Activated CD8-positive, alpha-beta memory T cell treated with anti-CD3 and anti-CD28 coated beads, Interleukin-2, amount 10 ng/mL, durations not matched to agents 7 days and 5 days (primary cell): ENCODE data around the gene DNAH2. TPM values are rescaled to one million over a fixed set of nuclear protein-coding genes. Genes with fewer than 3 reads are reported as not detected.

Source experiments
- ATAC-seq: fragments of 150-1000 bp; cut with Tn5 transposase; one replicate; pipeline ENCODE4 v1.10.0; 2021; ENCODE audit warnings: moderate library complexity
- CTCF ChIA-PET: fragments of 350-600 bp; sonication (Branson Sonifier 250); formaldehyde crosslinking; loops from one replicate; lab custom pipeline; 2021; ENCODE audit warnings: antibody characterized with exemption; lab: Charles Lee
- DNase-seq: peaks from one replicate; pipeline ENCODE4 v3.0.0-alpha.2; 2020
- H3K27ac Mint-ChIP-seq: one replicate; pipeline ENCODE4 v1.8.0; 2021; ENCODE audit warnings: mild to moderate bottlenecking, mixed read lengths
- H3K27me3 Mint-ChIP-seq: one replicate; pipeline ENCODE4 v1.8.0; 2021; ENCODE audit warnings: mixed read lengths
- H3K36me3 Mint-ChIP-seq: one replicate; pipeline ENCODE4 v1.8.0; 2021; ENCODE audit warnings: mild to moderate bottlenecking, mixed read lengths
- H3K4me1 Mint-ChIP-seq: one replicate; pipeline ENCODE4 v1.8.0; 2021; ENCODE audit warnings: mixed read lengths
- H3K4me3 Mint-ChIP-seq: one replicate; pipeline ENCODE4 v1.8.0; 2021; ENCODE audit warnings: mild to moderate bottlenecking, moderate library complexity, mixed read lengths
- H3K9me3 Mint-ChIP-seq: one replicate; pipeline ENCODE4 v1.8.0; 2022; ENCODE audit warnings: low read depth, mixed read lengths
- total RNA-seq, 2 experiments: library from RNA; stranded (reverse); gene quantifications; one replicate each; pipeline ENCODE4 v1.2.3, GENCODE V29; 2021

Gene DNAH2
- total RNA-seq, 2 experiments from 2014 or later: not detected

DNA sequence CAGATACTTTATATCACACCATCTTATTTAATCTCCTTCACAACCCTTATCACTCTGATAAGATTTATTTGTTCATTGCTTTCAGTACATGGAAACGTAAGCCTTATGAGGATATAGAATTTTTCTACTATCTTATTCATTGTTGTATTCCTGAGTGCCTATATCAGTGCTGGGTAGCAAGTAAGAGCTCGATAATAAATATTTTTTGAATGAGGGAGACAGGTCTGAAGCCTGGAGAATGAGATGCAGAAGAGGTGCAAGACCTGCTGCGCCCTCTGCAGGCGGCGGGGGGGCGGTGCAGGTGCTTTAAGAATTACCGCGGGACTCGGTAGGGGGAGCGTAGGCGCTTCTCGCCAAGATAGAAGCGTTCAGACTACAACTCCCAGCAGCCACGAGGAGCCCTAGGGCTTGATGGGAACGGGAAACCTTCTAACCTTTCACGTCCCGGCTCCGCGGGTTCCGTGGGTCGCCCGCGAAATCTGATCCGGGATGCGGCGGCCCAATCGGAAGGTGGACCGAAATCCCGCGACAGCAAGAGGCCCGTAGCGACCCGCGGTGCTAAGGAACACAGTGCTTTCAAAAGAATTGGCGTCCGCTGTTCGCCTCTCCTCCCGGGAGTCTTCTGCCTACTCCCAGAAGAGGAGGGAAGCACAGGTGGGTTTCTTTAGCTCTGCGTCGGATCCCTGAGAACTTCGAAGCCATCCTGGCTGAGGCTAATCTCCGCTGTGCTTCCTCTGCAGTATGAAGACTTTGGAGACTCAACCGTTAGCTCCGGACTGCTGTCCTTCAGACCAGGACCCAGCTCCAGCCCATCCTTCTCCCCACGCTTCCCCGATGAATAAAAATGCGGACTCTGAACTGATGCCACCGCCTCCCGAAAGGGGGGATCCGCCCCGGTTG, 29.4 kb upstream of the DNAH2 start, which contains the start of gene WRAP53:
Gene WRAP53 (plus strand): TSS at position 570 of the 900 bp plus-strand sequence. CDS start 172 bp downstream, at position 742.
- peak within 1 kb of the TSS; percentile 97 for H3K27ac Mint-ChIP-seq
- CTCF ChIA-PET: interaction anchor here (0.6 to 6.3 kb wide), 59 partner anchors 9 to 696 kb away, joined by 3 to 81 read pairs (median 4); partner anchors contain the start of genes ACAP1, ATP1B2, CNTROB and DNAH2
- H3K27me3 Mint-ChIP-seq: no peaks in the 10 kb centered on the region
- no peaks in the 10 kb centered on the region for H3K9me3 Mint-ChIP-seq
- peak within 1 kb of the TSS; percentile 96 for H3K4me3 Mint-ChIP-seq
- DNase-seq (peak; percentile 98), ATAC-seq (peak; percentile 82)
- H3K4me1 Mint-ChIP-seq: peaks cover 33% of the 10 kb centered on the region
- H3K36me3 Mint-ChIP-seq: peaks cover 30% of the 10 kb centered on the region

DNA sequence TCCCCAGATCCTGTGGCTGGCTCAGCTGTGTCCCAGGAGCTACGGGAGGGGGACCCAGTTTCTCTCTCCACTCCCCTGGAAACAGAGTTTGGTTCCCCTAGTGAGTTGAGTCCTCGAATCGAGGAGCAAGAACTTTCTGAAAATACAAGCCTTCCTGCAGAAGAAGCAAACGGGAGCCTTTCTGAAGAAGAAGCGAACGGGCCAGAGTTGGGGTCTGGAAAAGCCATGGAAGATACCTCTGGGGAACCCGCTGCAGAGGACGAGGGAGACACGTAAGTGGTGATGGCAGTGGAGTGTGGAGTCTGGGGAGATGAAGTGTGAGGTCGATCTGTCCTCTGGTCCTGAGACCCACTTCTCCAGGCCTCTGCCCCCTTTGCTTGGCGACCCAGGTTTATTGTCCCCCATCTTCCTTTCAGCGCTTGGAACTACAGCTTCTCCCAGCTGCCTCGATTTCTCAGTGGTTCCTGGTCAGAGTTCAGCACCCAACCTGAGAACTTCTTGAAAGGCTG, 28.7 kb upstream of the DNAH2 start:
- Mint-ChIP-seq H3K27me3 (no peaks in the 10 kb centered on the region), H3K36me3 (peaks cover 31% of the 10 kb centered on the region), H3K4me3 (peak overlapping the region; percentile 96), H3K27ac (peak overlapping the region; percentile 97), H3K9me3 (no peaks in the 10 kb centered on the region), H3K4me1 (peaks cover 34% of the 10 kb centered on the region)
- CTCF ChIA-PET: interaction anchor here (0.8 to 6.3 kb wide), 25 partner anchors 14 to 333 kb away, joined by 3 to 81 read pairs (median 5); partner anchors contain the start of genes EFNB3, FXR2, MPDU1 and PLSCR3
- DNase-seq (no peak), ATAC-seq (no peak)

DNA sequence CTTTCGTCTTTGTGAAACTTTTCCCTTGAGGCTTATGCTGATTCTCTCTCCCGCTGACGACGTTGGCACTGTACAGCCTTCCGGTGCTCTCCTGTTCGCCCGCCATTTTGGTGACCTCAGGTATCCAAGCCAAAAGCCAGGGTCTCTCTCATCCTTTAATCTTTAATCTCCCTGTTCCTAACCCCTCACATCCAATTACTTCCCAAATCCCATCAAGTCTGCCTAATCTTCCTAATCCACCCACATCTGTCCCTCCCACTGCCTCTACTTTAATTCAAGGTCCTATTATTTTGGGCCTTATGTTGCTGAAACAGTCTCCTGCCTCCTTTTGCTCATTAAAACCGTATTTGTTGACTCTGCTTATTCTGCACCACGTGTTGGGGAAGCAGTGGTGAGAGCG, 22.0 kb upstream of the DNAH2 start:
- no peak for ATAC-seq
- Mint-ChIP-seq H3K27me3 (no peaks in the 10 kb centered on the region), H3K36me3 (peaks cover 29% of the 10 kb centered on the region), H3K9me3 (no peaks in the 10 kb centered on the region), H3K4me1 (peaks cover 6% of the 10 kb centered on the region), H3K4me3 (no peak overlapping the region), H3K27ac (no peak overlapping the region)
- DNase-seq: no peak
- CTCF ChIA-PET: interaction anchor here (1.2 kb wide), 1 partner anchor 9 kb away, joined by 3 read pairs; the partner anchor contains the start of gene EFNB3

DNA sequence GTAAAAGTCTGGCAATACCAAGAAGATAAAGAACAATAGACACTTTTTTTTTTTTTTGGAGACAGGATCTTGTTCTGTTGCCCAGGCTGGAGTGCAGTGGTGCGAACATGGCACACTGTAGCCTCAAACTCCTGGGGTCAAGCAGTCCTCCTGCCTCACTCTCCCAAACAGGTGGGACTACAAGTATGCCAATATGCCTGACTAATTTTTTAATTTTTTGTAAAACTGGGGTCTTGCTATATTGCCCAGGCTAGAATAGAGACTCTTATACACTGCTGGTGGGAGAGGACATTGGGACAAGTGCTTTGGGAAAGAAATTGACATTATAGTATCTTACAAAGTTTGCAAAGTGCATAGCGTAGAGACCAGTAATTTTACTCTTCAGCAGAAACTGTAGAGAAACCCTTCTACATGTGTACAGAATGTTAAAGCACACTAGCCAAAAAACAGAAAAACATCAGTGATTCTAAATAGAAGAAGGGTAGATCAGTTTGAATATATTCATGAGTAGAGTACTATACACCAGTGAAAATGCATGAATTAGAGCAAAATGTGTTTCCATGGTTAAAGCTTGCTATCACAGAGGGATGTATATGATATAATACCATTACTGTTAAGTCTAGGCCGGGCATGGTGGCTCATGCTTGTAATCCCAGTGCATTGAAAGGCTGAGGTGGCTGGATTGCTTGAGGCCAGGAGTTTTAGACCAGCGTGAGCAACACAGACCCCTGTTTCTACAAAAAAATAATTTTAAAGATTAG, 19.5 kb upstream of the DNAH2 start:
- Mint-ChIP-seq H3K27me3 (no peaks in the 10 kb centered on the region), H3K9me3 (no peaks in the 10 kb centered on the region), H3K27ac (no peak overlapping the region), H3K4me1 (peaks cover 4% of the 10 kb centered on the region), H3K36me3 (peaks cover 31% of the 10 kb centered on the region), H3K4me3 (no peak overlapping the region)
- ATAC-seq (no peak), DNase-seq (no peak)
- CTCF ChIA-PET: no interaction called here

DNA sequence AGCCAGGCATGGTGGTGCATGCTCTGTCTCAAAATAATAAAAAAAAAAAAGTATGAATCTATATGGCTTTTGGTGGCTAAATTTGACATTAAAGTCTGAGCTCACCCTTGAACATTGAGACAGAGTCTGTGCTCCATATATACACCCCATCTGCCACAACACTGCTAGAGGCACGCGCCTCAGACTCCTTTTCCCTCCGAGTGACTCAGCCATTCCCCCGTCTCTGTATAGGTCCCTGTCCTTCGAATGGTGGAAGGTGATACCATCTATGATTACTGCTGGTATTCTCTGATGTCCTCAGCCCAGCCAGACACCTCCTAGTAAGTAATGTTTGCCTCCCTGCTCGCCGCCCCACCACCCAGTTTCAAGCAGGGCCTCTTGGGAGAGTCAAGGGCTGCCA, 17.0 kb upstream of the DNAH2 start:
- Mint-ChIP-seq H3K27me3 (peaks cover 16% of the 10 kb centered on the region), H3K27ac (no peak overlapping the region), H3K4me3 (no peak overlapping the region), H3K4me1 (peaks cover 6% of the 10 kb centered on the region), H3K9me3 (no peaks in the 10 kb centered on the region), H3K36me3 (peaks cover 21% of the 10 kb centered on the region)
- CTCF ChIA-PET: no interaction called here
- no peak for DNase-seq
- no peak for ATAC-seq

DNA sequence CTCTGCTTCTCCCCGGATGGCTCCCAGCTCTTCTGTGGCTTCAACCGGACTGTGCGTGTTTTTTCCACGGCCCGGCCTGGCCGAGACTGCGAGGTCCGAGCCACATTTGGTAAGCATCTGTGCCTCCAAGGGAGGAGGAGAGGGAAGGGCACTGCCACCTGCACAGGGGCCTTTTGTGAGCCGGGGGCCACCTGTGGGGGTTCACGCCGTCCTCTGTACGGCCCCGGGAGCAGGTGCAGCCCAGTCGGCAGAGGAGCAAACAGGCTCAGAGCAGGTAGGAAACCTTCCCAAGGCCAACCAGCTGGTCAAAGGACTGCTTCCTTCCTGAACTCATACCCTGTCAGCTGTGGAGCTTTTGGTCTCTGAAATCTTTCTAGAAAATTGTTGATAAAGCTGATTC, 15.9 kb upstream of the DNAH2 start:
- no peaks in the 10 kb centered on the region for H3K9me3 Mint-ChIP-seq

DNA sequence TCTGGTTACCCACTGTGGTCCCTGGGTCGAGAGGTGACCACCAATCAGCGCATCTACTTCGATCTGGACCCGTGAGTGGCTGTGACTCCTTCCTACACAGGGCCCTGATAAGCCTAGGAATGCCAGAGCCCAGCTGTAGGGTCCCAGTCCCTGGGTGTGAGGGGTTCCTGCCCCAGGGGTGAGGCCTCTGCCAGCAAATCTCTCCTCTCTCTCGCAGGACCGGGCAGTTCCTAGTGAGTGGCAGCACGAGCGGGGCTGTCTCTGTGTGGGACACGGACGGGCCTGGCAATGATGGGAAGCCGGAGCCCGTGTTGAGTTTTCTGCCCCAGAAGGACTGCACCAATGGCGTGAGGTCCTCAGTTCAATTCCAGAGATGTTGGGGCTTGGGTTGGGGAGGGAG, 14.8 kb upstream of the DNAH2 start:
- DNase-seq (no peak), ATAC-seq (no peak)
- H3K36me3 Mint-ChIP-seq: peaks cover 11% of the 10 kb centered on the region
- peaks cover 38% of the 10 kb centered on the region for H3K27me3 Mint-ChIP-seq
- CTCF ChIA-PET: no interaction called here
- H3K4me1 Mint-ChIP-seq: peaks cover 10% of the 10 kb centered on the region
- H3K9me3 Mint-ChIP-seq: no peaks in the 10 kb centered on the region
- no peak overlapping the region for H3K27ac Mint-ChIP-seq
- no peak overlapping the region for H3K4me3 Mint-ChIP-seq

More for the DNA sequence above, 15.9 kb upstream of the DNAH2 start:
- Mint-ChIP-seq H3K27ac (no peak overlapping the region), H3K27me3 (peaks cover 28% of the 10 kb centered on the region), H3K4me1 (peaks cover 10% of the 10 kb centered on the region), H3K4me3 (no peak overlapping the region), H3K36me3 (peaks cover 13% of the 10 kb centered on the region)
- no peak for DNase-seq
- ATAC-seq: no peak
- CTCF ChIA-PET: no interaction called here

DNA sequence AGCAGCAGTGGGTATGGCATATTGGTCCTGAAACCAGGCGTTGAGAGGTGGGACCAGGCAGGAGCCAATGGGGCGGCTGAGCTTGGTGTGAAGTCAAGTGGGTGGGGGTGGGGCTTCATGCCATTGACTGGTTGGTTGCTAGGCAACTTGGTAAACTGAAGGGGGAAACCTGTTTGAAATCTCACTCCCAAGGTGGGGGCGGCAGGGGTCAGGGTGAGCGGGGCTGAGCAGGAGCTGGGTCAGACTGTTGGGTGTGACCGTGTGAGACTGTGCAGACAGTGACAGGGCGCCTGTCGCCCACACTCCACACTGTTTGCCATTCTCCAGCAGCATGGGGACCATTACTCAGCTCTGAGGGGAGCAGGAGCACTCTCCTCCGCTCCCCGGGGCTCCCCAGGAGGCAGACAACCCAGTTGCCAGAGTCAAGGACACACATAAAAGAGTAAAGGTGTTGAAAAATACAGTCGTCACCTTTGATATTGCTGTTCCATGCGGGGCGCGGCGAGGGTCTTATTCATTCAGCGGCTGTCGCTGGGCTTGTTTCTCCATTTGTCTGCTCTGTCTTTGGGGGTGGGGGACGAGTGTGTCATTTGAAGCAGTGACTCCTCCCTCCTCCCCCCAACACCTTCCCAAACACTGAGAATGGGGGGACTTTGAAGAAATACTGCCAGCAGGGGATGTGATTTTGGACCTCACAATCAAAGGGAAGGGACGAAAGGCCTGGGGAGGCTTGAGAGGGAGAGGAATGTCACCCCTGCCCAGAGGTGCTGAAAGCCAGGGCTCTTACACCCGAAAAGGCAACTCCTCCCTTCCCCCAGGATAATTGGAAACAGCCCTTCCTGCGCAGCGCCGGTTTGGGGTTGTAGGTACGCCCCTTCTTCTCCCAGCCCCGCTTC, 13.7 kb upstream of the DNAH2 start:
- H3K27ac Mint-ChIP-seq: no peak overlapping the region
- ATAC-seq (no peak), DNase-seq (no peak)
- H3K9me3 Mint-ChIP-seq: no peaks in the 10 kb centered on the region
- peaks cover 8% of the 10 kb centered on the region for H3K36me3 Mint-ChIP-seq
- H3K4me3 Mint-ChIP-seq: no peak overlapping the region
- peaks cover 42% of the 10 kb centered on the region for H3K27me3 Mint-ChIP-seq
- peaks cover 10% of the 10 kb centered on the region for H3K4me1 Mint-ChIP-seq
- CTCF ChIA-PET: interaction anchor here (0.6 to 2.3 kb wide), 4 partner anchors 14 to 211 kb away, joined by 3 to 10 read pairs (median 3); partner anchors contain the start of genes TP53 and WRAP53

DNA sequence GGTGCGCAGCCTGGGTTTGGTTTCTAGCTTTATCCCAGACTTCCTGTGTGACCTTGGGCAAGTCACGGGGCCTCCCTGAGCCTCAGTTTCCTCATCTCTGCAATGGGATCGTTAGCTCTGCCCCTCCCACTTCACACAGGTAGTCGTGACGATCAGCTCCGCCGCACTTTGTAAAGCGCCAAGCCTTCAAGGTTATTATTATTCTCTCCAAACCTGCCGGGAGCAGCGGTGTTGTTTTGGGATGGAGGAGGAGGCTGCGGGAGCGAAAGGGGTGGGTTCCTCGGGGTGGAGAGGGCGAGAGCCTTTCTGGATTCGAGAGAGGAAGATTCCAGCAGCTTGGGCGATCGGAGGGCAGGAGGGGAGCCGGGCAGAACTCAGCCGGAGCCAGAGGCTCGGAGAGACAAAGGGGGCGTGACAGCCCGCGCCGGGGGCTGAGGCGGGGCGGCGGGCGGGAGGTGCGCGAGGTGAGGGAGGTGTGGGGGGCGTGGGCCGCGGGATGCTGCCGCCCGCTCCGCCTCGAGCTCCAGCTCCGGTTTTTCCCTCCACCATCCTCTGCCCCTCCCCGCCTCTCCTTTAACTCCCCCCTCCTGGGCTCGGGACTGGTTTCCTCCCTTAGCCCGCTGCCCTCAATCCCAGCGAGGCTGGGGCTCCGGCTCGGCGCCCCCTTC, 12.8 kb upstream of the DNAH2 start, which contains the start of gene EFNB3:
Gene EFNB3 (plus strand): TSS at position 602 of the 668 bp plus-strand sequence. CDS start 397 bp downstream, outside the sequence.
- peak; percentile 26 for ATAC-seq
- no peaks in the 10 kb centered on the region for H3K9me3 Mint-ChIP-seq
- H3K36me3 Mint-ChIP-seq: peaks cover 8% of the 10 kb centered on the region
- peaks cover 10% of the 10 kb centered on the region for H3K4me1 Mint-ChIP-seq
- H3K27me3 Mint-ChIP-seq: peaks cover 42% of the 10 kb centered on the region
- no peak within 1 kb of the TSS for H3K4me3 Mint-ChIP-seq
- CTCF ChIA-PET: interaction anchor here (1.0 to 2.9 kb wide), 4 partner anchors 10 to 17 kb away, joined by 3 to 11 read pairs (median 6); partner anchors contain the start of genes DNAH2, TP53 and WRAP53
- H3K27ac Mint-ChIP-seq: no peak within 1 kb of the TSS
- DNase-seq: no peak

DNA sequence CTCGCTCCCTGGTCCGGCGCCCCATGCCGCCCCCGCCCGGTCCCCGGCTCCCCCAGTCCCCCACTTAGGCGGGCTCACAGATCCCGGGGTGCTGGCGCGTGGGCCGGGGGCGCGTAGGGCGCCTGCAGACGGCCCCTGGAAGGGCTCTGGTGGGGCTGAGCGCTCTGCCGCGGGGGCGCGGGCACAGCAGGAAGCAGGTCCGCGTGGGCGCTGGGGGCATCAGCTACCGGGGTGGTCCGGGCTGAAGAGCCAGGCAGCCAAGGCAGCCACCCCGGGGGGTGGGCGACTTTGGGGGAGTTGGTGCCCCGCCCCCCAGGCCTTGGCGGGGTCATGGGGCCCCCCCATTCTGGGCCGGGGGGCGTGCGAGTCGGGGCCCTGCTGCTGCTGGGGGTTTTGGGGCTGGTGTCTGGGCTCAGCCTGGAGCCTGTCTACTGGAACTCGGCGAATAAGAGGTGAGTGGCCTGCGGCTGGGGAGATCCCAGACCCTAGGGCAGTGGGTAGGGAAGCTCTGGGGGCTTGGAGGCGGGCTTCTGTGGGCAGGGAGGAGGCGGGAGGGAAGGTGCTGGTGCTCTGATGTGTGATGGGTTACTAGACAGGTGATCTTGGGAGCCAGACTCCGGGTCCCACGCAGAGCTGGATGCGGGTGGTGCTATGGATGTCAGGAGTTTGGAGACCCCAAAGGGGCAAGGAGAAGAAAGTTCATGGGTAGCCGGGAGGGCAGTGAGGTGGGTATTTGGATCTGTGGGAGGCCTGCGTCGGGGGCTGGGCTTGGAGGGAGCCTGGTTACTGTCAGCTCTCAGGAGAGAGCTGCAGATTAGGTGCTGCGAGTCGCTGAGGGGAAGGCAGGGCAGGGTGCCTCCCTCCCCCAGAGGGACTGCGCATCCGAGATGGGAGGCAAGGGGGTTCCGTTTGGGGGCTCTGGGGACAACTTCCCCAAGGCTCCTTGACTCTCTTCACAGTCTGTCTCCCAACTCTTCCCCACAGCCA, 12.0 kb upstream of the DNAH2 start:
- Mint-ChIP-seq H3K27ac (no peak overlapping the region), H3K4me3 (no peak overlapping the region), H3K27me3 (peaks cover 42% of the 10 kb centered on the region), H3K9me3 (no peaks in the 10 kb centered on the region), H3K36me3 (peaks cover 6% of the 10 kb centered on the region), H3K4me1 (peaks cover 16% of the 10 kb centered on the region)
- ATAC-seq (peak; percentile 34), DNase-seq (no peak)
- CTCF ChIA-PET: interaction anchor here (1.0 to 2.9 kb wide), 4 partner anchors 11 to 18 kb away, joined by 3 to 12 read pairs (median 10); partner anchors contain the start of genes DNAH2, TP53 and WRAP53
